Activated CD4-positive, CD25-positive, alpha-beta regulatory T cell (primary cell): ENCODE measurements around the gene CIITA.

ENCODE experiments used
- DNase-seq, 4 experiments: peaks; one replicate each; lab custom pipeline; 2025; lab: John Stamatoyannopoulos, UW

Gene CIITA

GRCh38 chr16:10878644-10879501, 1.9 kb downstream of the CIITA start:
- DNase-seq: no peak

- DNase-seq: no peak
Observed at GRCh38 chr16:10879681-10880589, 2.9 kb downstream of the CIITA start.

- no peak for DNase-seq
Observed at GRCh38 chr16:10880594-10881452, 3.8 kb downstream of the CIITA start.

GRCh38 chr16:10881479-10882030, 4.6 kb downstream of the CIITA start:
- DNase-seq: no peak

- DNase-seq: no peak
Observed at GRCh38 chr16:10883004-10883403, 6.0 kb downstream of the CIITA start.

GRCh38 chr16:10885246-10885645, 8.2 kb downstream of the CIITA start:
- no peak for DNase-seq

GRCh38 chr16:10888320-10888937, 11.4 kb downstream of the CIITA start:
- DNase-seq: no peak

- no peak for DNase-seq
Observed at GRCh38 chr16:10889855-10890254, 12.9 kb downstream of the CIITA start.

- DNase-seq: no peak
Observed at GRCh38 chr16:10892782-10893318, 15.8 kb downstream of the CIITA start.

- no peak for DNase-seq
Observed at GRCh38 chr16:10895053-10895946, 18.3 kb downstream of the CIITA start.

- DNase-seq: no peak
Observed at GRCh38 chr16:10896165-10896564, 19.2 kb downstream of the CIITA start.

GRCh38 chr16:10896723-10897122, 19.7 kb downstream of the CIITA start:
- no peak for DNase-seq

- no peak for DNase-seq
Observed at GRCh38 chr16:10897134-10897533, 20.1 kb downstream of the CIITA start.

- DNase-seq: no peak
Observed at GRCh38 chr16:10902999-10903398, 26.0 kb downstream of the CIITA start.

GRCh38 chr16:10906482-10906881, 29.5 kb downstream of the CIITA start:
- no peak for DNase-seq

GRCh38 chr16:10906914-10907756, 30.1 kb downstream of the CIITA start:
- DNase-seq: no peak

GRCh38 chr16:10907757-10908045, 30.7 kb downstream of the CIITA start:
- DNase-seq: no peak

GRCh38 chr16:10911267-10911666, 34.3 kb downstream of the CIITA start:
- no peak for DNase-seq

- DNase-seq: no peak
Observed at GRCh38 chr16:10916534-10916933, 39.5 kb downstream of the CIITA start.
